ENCODE data around the gene ZNF331.

GRCh38 chr19:53538378-53539109, 599 bp downstream of the ZNF331 start:
- TF ChIP-seq, protein P1, sequence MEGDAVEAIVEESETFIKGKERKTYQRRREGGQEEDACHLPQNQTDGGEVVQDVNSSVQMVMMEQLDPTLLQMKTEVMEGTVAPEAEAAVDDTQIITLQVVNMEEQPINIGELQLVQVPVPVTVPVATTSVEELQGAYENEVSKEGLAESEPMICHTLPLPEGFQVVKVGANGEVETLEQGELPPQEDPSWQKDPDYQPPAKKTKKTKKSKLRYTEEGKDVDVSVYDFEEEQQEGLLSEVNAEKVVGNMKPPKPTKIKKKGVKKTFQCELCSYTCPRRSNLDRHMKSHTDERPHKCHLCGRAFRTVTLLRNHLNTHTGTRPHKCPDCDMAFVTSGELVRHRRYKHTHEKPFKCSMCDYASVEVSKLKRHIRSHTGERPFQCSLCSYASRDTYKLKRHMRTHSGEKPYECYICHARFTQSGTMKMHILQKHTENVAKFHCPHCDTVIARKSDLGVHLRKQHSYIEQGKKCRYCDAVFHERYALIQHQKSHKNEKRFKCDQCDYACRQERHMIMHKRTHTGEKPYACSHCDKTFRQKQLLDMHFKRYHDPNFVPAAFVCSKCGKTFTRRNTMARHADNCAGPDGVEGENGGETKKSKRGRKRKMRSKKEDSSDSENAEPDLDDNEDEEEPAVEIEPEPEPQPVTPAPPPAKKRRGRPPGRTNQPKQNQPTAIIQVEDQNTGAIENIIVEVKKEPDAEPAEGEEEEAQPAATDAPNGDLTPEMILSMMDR (IDR thresholded peaks at IDR 0.05; ENCODE audit: control extremely low read depth in 1 of 3, insufficient read depth in 1 of 3, low read depth in 1 of 3, low read length in 3 of 3) = no peak
- TF ChIP-seq YY1 (IDR thresholded peaks at IDR 0.05; ENCODE audit: low read depth, low read length) = no peak
- no peak for TF ChIP-seq TBP (IDR thresholded peaks at IDR 0.05; ENCODE audit: low read depth, low read length)
- TF ChIP-seq EZH2 (IDR thresholded peaks at IDR 0.05; ENCODE audit: low read depth, low read length, severe bottlenecking) = no peak
- no peak for TF ChIP-seq RAD21 (IDR thresholded peaks at IDR 0.05 in 1 of 2, conservative IDR thresholded peaks at IDR 0.05 in 1 of 2; ENCODE audit: low read depth in 2 of 2, low read length in 2 of 2)

All from H1 (cell line).